GM08714 (cell line): ENCODE data around the gene SRXN1.

ENCODE experiments used
- H3K4me3 ChIP-seq: fragments of 200-500 bp; sonication (Bioruptor generic); 2 replicates; pipeline ENCODE4 v1.5.1; 2014; ENCODE audit warnings: mild to moderate bottlenecking, low read length, inconsistent platforms
- ZNF274 ChIP-seq: IDR thresholded peaks from 2 replicates; pipeline ENCODE4 v1.6.1; 2012; ENCODE audit warnings: mild to moderate bottlenecking, low read depth, low read length

The SRXN1 gene

DNA sequence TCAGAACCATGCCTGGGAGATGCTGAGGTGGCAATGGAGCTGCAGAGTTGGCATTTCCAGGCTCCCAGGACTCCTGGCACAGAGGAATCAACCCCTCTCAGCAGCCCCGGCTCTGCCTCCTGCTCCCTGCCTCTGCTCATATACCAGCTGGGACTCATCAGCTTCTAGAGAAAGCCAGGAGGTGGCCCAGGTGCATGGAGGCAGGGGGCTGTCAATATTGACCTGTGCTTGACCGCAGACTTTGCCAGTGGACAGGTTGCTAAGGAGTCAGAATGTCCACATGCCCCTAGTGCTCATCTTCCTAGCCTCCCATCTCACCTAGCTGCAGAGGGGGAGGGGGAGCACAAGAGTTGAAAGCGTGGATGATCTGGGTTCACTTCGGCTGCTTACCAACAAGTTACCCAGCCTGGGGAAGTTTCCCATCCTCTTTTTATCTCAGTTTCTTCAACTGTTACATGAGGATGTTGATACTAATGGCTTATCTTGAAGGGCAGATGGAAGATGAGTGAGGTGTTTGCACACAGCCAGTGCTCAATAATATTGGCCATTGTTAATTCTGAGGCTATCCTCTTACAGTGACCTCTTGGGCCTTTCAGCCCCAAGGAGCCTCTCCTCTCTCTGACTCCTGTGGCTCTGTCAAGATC, 31.8 kb upstream of the SRXN1 start:
- H3K4me3 ChIP-seq = no peak overlapping the region
- TF ChIP-seq ZNF274 = no peak

DNA sequence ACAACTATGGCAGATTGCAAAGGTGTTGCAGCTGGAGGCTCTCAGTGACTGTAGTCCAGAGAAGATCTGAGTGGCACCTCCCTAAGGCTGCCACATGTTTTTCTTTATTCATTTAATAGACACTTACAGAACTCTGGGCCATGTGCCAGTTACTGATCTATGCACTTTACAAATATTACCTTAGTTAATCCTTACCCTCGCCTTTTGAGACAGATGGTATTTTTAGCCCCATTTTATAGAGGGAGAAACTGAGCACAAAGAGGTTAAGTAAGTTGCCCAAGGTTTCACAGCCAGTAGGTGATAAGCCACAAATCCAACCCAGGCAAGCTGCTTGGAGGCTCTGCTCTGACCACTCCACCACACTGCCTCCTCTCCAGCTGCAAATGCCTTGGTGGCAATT, 29.1 kb upstream of the SRXN1 start:
- TF ChIP-seq ZNF274 = no peak

DNA sequence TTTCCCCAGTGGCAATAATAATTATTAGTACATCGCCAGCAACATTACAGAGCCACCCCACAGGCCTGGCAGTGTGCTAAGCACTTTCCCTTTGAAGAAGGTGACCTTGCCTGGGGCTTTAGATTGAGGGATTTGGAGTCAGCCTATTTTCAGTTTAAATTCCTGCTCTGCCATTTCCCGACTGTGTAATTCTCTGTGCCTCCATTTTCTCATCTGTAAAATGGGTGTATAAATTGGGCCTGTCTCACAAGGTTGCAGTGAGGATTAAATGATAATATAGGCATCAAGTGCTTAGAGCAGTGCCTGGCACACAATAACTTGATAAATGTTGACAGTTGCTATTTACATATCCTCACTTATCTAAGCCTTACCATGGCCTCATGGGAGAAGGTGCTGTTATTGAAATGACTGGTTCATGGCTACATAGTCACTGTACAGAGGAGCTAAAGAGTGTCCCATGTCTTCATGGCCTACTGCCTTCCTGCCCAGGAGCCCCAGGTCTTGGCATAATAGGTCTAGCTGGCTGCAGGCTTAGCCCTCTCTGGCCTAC, 27.7 kb upstream of the SRXN1 start:
- TF ChIP-seq ZNF274 = no peak
- H3K4me3 ChIP-seq = no peak overlapping the region

More for the DNA sequence above, 29.1 kb upstream of the SRXN1 start:
- H3K4me3 ChIP-seq = no peak overlapping the region

DNA sequence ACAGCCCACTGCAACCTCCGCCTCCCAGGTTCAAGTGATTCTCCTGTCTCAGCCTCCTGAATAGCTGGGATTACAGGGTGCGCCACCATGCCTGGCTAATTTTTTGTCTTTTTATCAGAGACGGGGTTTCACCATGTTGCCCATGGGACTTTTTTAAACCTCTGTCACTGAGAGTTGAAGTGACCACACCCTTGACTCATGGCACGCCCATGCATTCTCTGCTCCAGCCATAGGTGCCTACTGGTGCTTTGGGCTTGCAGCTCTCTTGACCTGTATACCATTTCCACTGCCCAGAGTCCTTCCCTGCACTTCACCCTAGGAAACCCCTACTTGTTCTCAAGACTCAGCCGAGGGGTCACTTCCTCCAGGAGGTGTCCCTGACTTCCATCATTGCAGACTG, 25.0 kb upstream of the SRXN1 start:
- H3K4me3 ChIP-seq = no peak overlapping the region
- no peak for TF ChIP-seq ZNF274

DNA sequence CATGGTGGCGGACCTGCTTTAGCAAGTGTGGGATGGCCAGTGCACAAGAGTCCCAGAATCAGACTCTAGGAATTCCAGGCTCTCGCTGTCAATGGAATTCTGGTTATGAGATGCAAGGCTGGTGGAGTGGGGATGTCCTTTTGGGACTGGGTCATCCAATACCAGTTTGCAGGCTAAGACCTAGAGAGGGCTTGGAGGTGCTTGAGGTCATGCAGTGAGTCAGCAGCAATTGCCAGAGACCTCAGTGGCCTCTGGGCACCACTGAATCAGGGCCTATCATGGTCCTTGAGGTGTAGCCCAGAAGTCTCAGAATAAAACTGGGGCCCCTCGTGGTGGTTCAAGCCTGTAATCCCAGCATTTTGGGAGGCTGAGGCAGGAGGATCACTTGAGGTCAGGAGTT, 24.0 kb upstream of the SRXN1 start:
- no peak overlapping the region for H3K4me3 ChIP-seq
- TF ChIP-seq ZNF274 = no peak

DNA sequence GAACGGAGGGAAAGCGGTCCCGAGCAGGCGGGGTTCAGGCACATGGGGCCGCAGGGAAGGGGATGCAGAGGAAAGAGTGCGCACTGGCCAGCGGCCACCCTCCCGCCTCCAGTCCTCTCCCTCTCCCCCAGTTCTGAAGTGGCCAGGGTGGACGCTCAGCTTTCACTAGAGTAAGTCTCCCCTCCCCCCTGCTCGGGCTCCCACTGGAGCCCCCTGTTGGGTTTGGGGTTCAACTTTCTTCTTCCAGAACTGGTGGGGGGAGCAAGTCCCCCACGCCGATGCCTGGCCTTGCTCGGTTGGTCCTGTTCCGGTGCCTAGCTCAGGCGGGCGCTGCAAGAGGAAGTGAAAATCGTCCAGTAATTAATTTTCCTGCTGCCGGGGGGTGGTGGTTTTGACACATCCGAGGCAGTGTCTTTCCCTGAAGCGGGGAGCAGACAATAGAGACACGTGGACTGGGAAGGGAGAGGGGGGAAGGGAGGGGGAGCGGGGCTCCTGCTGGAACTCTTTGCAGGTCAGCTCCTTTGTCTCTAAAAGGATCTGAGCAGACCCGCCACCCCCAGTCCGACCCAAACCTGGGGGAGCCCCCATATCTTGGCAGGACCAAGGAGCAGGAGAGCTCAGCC, 23.4 kb upstream of the SRXN1 start:
- no peak for TF ChIP-seq ZNF274
- H3K4me3 ChIP-seq = no peak overlapping the region

DNA sequence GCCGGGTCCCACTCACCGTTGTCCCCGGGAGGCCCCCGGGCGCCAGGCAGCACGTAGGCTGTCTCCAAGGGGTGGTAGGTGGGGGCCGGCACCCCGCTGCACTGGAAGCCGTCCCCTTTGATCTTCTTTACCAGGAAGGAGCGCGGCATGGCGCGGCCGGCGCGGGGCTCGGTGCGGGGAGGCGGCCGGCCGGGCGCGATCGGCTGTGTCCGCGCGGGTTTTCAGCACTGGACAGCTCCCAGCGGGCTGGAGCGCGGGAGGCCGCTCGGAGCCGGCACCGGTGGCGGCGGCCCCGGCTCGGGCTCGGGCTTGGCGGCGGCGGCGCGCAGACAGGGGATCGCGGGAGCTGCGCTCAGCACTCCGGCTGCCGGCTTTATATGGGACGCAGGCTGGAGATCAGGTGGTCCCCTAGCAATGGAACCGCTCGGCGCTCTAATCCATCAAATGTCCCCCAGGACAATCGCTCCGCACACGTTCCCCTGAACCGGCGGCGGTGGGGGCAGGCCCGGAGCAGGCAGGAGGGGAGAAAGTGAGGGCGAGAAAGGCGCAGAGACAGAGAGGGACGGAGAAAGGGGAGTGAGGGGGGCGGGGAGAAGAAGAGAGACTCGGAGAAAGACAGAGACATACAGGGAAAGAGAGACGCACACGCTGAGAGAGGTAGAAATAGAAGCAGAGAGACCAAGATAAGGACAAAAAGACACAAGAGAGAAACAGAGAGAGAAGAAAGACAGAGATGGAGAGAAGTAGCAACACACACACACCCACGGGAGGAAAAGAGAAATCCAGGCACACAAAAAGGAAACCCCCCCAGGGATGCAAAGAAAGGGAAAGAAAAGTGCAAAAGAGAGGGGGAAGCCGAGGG, 22.7 kb upstream of the SRXN1 start, which contains the start of gene SCRT2:
TSS of gene SCRT2 (minus strand) at position 350 of the 862 bp plus-strand sequence. CDS start at position 149, 201 bp downstream.
- no peak within 1 kb of the TSS for H3K4me3 ChIP-seq
- no peak for TF ChIP-seq ZNF274

DNA sequence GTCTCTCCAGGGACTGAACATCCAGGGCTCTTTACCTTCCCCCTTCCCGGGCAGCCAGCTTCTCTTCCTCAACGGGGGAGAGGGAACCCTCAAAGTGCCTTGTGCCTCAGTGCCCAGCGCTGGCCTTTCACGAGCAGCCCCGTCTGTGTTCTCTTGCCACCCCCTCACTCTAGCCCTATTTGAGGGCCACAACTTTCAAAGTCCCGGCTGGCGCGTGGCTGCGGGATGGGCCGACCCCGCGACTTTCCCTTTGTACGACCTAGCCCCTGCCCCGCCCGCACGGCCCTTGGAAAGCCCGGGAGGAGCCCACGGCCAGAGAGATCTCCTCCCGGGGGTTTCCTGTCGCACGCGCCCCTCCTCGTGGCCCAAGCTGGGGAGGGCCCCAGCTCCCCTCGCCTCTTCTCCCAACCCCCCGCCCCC, 22.0 kb upstream of the SRXN1 start:
- no peak overlapping the region for H3K4me3 ChIP-seq
- no peak for TF ChIP-seq ZNF274

DNA sequence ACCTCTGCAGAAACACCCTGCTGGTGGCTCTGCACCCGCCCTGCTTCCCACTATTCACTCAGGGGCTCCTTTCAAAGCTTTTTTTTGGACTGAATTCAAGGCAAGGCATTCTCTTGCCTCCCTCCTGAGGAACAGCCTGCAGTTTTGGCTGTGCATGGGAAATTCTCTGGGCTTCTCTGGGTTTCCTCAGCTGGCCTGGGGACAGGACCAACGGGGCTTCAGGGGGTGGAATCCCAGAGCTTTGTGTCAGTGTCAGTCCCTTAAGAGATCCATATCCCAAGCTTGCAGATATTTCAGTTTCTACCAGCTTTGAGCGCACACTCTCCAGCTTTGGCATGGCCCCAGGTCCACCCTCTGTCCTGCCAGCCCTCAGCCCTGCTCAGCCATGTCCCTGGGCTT, 20.6 kb upstream of the SRXN1 start:
- no peak for TF ChIP-seq ZNF274
- H3K4me3 ChIP-seq = no peak overlapping the region

DNA sequence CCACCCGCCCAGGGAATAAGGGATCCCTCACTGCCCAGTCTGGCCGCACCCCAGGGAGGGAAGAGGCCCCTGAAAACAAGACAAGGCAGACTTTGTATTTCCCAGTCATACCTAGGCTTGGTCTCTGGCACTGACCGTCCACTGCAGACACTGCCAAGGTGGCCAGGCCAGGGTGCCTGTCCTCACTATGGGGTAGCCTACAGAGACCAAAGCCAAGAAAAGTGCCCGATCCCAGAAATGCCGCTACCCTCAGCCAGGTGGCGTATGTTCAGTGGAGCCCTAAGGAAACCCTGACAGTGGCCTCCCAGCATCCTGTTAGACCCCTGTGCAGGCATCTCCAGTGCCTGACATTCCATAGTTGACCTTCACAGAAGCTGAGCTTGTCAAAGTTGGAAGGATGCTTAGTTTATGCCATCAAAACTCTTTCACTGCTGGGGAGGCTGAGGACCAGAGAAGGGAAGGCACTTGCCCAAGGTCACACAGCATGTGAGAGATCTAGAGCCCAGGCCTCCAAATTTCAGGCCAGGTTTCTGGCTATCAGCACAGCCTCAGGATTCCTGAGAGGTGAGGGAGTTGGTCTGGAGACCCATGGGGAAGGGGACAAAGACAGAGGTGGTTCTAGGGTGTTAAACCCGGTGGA, 20.1 kb upstream of the SRXN1 start:
- H3K4me3 ChIP-seq = no peak overlapping the region
- TF ChIP-seq ZNF274 = no peak

DNA sequence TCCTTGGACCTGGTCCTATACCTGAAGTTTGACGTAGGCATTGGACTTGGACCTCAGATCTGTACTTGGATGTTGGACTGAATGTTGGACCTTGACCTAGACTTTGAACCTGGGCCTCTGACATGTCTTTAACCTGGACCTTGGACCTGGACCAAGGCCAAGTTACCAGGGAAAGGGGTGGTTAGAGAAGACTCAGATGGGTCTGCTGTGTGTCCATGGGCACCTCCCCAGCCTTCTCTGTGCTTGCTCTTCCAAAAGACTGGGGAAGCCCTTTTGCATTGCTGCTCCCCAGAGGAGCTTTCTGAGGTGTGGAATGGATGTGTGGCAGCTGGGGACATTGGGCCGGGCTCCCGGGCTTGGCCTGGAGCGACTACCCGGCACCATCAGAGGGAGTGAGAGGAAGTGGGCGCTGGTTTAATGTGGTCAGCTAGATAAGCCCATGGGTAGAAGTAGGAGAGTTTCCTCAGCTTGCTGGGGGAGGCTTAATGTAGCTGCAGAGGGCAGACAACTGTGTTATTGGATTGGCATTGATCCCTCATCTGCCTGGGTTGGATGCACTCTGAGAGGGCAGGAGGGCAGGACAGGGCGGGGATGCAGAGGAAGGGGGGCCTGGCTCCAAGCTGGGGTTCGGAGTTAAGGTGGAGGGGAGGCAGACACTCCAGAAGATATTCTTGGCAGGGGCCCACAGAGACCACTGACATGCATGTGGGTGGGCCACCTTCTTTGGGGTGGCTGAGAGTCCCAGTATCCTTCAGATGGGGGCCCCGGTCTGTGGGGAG, 18.4 kb upstream of the SRXN1 start:
- no peak for TF ChIP-seq ZNF274
- H3K4me3 ChIP-seq = no peak overlapping the region

DNA sequence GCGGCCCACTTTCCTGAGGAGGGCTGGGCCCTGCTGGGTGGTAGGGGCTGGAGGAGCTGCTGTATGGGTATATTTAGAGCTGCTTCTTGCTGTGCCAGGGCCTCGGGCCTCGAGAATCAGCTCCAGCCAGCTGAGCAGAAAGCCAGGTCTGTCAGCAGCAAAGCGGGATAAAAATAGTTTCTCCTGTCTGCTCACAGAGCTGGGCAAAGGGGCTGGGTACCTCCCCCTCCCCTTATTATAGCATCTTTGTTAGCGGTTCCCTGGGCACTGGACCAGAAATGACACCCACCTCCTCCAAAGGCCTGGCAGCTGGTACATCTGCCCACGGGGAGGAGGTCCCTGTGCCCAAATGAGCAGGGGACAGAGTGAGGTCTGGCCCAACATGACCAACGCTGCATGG, 16.6 kb upstream of the SRXN1 start:
- H3K4me3 ChIP-seq = no peak overlapping the region
- TF ChIP-seq ZNF274 = no peak

DNA sequence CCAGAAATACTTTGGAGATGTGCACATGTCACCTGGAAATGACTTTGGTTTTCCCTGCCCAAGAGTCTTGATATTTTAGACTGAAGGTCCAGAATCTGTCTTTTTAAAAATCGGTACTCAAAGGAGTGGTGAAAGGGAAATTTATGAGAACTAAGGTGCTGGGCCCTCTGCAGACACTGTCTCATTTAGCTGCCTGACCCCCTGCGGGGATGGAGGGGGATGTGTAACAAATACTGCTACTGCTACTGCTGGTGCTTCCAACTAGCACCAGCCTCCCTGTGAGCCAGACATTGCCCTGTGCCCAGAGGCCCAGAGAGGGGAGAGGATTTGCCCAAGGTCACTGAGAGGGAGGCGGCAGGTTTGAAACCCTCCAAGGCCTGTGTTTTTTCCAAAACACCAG, 15.6 kb upstream of the SRXN1 start:
- no peak overlapping the region for H3K4me3 ChIP-seq
- TF ChIP-seq ZNF274 = no peak
